HUDEP-2 (cell line): ENCODE data around the gene TUBB4B.
A peak's percentile ranks its signal among the peaks of the same experiment; 100 is the strongest.

Source experiments
- DNase-seq, 76 experiments: peaks; one replicate each; lab custom pipeline; 2025; ENCODE audit not compliant: unreplicated experiment in 76 of 76; lab: John Stamatoyannopoulos, UW

Gene TUBB4B

GRCh38 chr9:137250329-137251193, 9.5 kb downstream of the TUBB4B start:
- DNase-seq = peak in 71 of 76 experiments; percentile 12 to 86 (median 64)

- no peak for DNase-seq
Observed at GRCh38 chr9:137251194-137251461, 10.0 kb downstream of the TUBB4B start, which contains the start of gene STPG3. TSS of gene STPG3 (plus strand) at chr9:137251286. CDS start at chr9:137251287, 1 bp downstream.

- DNase-seq = no peak
Observed at GRCh38 chr9:137251490-137252268, 10.6 kb downstream of the TUBB4B start.

GRCh38 chr9:137252555-137253506, 11.7 kb downstream of the TUBB4B start:
- no peak for DNase-seq

GRCh38 chr9:137253717-137254623, 12.9 kb downstream of the TUBB4B start:
- no peak for DNase-seq

GRCh38 chr9:137254624-137255447, 13.7 kb downstream of the TUBB4B start, which contains the start of gene NELFB:
TSS of gene NELFB (plus strand) at chr9:137255327.
- DNase-seq = peak in 73 of 76 experiments; percentile 15 to 96 (median 88)

- peak in 13 of 76 experiments; percentile 29 to 76 (median 53) for DNase-seq
Observed at GRCh38 chr9:137255448-137256114, 14.5 kb downstream of the TUBB4B start.

- DNase-seq = no peak
Observed at GRCh38 chr9:137256362-137256761, 15.3 kb downstream of the TUBB4B start.

GRCh38 chr9:137256856-137257255, 15.8 kb downstream of the TUBB4B start:
- no peak for DNase-seq

- DNase-seq = peak in 9 of 76 experiments; percentile 9 to 41 (median 25)
Observed at GRCh38 chr9:137262173-137262908, 21.3 kb downstream of the TUBB4B start.

GRCh38 chr9:137262909-137263285, 21.8 kb downstream of the TUBB4B start:
- no peak for DNase-seq

GRCh38 chr9:137263506-137263905, 22.4 kb downstream of the TUBB4B start:
- DNase-seq = no peak

GRCh38 chr9:137264067-137264466, 23.0 kb downstream of the TUBB4B start:
- no peak for DNase-seq

- no peak for DNase-seq
Observed at GRCh38 chr9:137265496-137266161, 24.5 kb downstream of the TUBB4B start.

GRCh38 chr9:137266162-137266527, 25.1 kb downstream of the TUBB4B start:
- no peak for DNase-seq

GRCh38 chr9:137266585-137267453, 25.7 kb downstream of the TUBB4B start:
- DNase-seq = no peak
